HG03432 (cell line): ENCODE data around the gene GPR176.
A peak's percentile ranks its signal among the peaks of the same experiment; 100 is the strongest.

Experiments used
- ATAC-seq: cut with Tn5 transposase; IDR thresholded peaks from one replicate; pipeline ENCODE4 v1.9.1; 2021; ENCODE audit warnings: mild to moderate bottlenecking, moderate library complexity; ENCODE audit not compliant: unreplicated experiment

The GPR176 gene

DNA sequence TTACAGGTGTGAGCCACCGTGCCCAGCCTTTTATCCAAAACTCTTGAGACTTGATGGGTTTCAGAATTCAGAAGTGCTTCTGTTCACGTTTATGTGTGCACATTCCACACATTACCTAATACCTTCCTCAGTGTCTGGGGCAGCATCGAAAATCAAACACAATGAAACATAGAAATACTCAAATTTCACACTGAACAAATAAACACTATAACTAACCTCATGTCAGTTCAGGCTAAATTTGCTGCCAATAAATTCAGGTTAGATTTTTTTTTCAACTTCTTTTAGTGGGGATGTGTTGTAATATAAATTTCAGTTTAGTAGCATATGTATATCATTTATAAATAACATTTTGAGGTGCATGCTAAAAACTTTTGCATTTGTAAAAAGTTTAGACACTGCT is 16.6 kb upstream of the GPR176 start:
- no peak for ATAC-seq

DNA sequence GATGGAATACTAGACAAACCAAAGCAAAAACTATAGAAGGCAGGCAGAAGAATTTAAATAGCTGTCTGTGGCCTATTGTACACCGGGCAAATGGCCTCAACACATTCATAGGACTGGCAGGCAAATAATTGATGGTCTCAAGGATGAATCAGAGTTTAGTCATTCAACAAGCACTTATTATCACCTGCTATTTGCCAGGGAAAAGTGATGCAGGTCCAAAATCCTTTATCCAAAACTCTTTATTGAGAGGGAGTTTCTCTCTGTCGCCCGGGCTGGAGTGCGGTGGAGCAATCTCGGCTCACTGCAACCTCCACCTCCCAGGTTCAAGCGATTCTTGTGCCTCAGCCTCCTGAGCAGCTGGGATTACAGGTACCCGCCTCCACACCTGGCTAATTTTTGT is 16.1 kb upstream of the GPR176 start:
- no peak for ATAC-seq

DNA sequence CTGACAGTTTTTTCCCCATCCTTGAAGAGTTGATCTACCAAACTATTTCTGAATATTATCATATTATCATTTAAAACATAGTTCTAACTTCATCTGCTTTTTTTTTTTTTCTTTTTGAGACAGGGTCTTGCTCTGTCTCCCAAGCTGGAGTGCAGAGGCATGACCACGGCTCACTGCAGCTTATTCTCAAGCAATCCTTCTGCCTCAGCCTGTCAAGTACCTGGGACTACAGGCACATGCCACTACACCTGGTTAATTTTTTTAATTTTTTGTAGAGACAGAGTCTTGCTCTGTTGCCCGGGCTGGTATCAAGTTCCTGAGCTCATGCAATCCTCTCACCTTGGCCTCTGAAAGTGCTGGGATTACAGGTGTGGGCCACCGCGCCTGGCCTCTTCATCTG is 15.2 kb upstream of the GPR176 start:
- no peak for ATAC-seq

DNA sequence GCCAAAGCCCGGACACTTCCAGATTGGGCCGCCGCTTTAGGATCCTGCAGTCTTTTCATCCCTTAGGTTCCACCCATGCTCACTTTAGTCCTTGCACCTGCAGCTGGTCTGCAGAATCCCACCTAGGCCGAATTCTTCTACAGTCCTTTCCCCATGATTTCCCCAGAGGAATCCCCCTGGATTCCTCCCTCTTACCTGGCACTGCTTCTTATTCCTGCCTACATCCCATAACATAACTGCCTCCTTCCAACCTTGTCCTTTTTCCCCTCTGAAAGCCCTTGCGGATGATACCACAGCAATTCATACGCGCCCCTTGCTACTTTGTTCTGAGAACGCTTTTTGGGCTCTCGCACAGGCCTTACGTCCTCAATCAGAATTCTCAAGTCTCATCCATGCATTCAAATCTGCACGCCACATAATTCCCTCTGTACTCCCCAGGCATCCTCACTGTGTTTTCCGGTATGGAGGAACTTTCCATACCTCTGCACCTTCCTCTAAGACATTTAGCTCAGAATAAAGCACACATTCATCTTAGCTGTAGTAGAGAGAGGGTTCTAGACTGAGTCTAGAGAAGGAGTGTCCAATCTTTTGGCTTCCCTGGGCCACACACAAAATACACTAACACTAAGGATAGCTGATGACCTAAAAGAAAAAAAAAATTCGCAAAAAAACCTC is 14.5 kb upstream of the GPR176 start:
- peak; percentile 6 for ATAC-seq

DNA sequence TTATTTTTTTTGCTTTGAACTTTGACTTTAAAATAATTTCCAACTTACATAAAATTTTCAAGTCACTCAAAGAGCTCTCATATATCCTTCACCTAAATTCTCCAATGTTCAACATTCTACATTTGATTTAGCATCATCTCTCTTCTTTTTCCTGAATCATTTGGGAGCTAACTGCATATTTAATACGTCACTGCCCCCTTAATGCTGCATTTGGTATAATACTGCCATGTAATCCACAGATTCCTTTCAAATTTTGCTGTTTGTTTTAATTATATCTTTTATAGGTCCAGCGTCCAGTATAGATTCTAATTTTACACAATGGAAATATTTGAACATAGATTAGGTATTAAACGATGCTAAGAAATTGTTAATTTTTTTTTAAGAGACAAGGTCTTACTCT is 11.5 kb upstream of the GPR176 start:
- no peak for ATAC-seq

DNA sequence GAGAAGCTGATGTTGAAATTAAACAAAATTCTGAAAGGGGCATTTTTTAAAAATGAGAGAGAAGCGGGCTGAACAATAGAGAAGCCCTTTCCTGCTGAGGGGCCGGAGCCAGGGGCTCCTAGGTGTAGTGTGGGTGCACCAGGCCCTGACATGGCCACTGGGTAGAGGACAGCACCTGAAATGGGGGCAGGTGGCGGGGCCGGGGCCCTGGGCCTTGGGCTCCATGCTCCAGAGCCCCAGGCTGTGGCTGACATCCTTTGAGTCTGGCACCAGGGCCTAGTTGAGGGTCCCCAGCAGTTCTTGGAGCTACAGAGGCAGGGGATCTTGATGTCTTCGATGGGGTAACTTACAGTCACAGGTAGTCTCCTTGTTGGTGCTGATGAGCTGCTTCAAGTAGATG is 6.5 kb upstream of the GPR176 start:
- ATAC-seq: no peak

DNA sequence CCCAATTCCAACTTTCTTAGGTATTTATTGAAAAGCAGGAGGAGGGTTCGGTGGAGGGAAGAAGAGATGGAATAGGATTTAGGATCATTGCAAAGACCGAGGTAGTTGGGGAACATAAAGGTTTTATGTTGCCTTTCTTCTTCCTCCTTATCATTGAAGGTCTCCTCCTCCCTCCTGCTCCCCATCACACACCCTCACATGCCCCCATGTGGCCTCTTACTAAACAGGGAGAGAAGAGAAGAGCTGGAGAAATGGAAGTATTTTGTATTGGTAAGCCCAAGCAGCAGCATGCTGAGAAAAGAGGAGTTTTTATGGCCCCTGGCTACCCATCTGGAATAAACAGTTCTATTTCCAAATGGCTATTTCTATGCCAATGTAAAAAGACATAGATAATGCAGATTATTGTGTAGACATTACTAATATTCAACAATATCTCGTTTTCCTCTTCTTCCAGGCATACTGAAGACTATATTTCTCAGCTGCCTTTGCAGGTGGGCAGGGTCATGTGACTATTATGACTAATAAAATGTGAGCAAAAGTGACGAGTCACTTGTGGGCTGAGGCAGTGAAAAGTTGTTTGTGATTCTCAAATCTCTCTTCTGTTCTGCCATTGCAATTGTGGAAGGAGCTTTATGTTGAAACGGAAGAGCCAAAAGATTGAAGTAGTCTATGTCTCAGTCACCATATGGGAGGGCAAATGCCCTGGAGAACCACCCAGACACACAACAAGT is 5.2 kb upstream of the GPR176 start:
- ATAC-seq: no peak

DNA sequence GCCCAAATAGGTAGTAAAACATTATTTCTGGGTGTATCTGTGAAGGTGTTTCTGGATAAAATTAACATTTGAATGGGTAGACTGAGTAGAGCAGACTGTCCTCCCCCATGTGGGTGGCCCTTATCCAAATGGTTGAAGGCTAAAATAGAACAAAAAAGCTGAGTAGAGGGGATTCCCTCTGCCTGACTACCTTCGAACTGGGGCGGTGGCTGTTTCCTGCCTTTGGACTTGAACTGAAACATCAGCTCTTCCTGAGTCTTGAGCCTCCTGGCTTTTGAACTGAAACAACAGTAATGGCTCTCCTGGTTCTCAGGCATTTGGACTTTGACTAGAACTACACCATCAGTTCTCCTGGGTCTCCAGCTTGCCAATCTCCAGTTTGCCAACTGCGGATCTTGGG is 4.4 kb upstream of the GPR176 start:
- no peak for ATAC-seq

DNA sequence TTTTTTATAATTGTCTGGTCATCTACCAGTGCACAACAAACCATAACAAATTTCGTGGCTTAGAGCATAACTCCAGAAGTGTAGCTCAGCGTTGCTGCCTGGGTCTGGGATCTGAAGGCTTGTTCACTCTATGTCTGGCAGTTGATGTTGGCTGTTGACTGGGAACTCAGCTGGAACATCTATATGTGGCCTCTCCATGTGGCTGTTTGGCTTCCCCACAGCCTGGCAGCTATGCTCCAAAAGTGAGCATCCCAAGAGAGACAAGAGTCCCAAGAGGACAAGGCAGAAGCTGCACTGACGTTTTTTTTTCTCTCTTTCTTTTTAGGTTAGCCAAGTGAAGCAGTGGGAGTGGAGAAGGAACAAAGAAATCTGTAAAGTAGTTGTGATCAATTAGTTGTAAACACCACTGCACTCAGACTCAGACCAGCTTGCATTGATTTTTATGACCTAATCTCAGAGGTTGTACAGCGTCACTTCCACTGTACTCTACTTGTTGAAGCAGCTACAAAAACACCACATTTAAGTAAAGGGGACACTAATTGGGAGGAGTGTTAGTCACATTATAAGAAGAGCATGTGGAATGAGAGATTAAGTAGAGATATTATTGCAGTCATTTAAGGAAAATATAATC is 2.5 kb upstream of the GPR176 start:
- ATAC-seq: no peak

DNA sequence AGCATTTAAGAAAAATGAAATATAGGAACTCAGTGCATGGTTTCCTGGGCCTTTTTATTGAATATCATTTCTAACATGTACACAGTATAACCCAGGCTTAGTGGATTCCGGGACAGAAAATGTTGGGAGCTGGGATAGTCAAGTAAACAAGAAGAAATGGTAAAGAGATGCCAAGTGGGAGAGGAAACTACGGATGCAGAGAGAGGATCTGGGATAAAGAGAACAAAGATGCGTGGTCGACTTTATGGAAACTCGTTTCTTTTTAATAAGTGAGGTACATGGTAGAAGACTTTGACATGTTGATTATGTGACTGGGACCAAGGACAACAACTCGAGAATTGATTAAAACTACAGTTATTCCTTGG is 1.2 kb upstream of the GPR176 start:
- no peak for ATAC-seq

DNA sequence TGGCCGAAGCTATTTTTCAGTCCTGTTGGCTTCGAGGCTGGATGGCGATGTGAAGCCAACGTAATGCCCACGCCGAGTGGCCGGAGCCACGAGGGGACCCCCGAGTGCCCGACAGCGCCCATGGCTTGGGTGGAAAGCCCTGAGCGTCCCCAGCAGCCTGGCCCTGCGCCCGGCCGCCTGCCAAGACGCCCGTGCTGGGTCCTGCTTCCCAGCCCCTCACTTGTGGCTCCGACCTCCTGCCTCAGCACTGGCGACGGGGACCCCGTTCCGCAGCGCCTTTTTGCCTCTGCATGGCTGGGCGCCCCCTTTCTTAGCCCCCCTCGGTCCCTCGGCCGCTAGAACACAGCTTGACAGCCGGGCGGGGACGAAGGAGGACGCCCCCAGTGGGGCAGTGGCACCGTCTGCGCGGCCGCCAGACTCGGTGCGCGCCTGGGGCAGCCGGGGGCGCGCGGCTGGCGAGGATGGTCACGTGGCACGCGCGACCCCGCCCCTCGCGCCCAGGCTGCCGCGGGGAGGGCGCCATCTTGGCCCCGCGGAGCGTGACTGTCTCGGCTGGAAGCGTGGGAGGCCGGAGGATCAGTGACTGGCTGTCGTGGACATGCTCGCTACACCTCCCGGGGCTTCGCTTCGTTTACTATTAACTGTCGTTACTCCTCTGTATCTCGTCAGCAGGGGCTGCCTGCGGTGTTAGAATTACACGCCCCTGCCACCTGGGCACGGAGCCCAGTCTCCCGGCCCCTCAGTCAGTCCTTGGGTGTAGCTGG is 626 bp upstream of the GPR176 start:
- ATAC-seq: peak; percentile 90

DNA sequence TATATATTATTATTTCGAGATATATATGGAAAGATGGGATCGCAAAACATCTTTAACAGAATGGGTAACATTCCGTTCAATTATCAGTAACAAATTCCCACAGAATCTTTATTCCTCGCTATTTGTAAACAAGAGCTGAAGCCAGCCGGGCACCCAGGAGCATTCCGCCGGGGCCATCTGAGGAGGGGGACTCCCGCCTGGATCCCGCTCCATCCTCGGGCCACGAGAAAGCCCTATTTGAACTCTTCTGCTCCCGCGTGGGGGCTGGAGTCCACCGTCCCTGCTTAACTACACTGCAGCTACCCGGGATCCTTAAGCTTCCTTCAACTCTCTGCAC is 687 bp downstream of the GPR176 start:
- ATAC-seq: no peak

DNA sequence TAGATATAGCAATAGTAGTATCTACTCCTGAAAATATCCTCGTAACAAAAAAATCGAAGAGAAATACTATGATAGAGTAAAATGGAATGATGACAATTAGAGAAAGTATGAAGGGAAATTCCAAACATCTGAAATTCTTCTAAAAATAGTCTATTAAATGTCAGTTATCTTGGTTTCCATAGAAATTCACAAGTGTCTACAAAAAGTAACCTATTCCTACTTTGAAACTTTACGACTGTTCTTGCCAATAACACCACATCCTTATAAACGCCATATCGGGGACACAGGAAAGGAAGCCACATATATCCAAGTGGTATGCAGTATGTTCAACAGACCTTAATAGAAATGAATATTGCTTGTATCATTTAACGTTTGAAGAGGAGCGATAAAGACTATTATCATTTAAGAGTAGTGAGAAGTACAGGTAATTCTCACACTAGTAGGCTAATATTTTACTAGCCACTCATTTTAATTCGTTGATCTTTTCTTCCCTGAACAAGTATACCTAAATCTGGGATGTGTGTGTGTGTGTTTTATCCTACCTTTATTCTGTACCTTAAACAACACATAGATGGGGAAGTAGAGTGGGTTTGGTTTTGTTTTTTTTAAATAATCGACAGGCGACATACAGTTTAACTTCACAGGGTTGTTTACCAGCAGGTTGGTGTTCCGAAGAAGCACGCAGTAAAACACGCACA is 1.2 kb downstream of the GPR176 start:
- no peak for ATAC-seq

DNA sequence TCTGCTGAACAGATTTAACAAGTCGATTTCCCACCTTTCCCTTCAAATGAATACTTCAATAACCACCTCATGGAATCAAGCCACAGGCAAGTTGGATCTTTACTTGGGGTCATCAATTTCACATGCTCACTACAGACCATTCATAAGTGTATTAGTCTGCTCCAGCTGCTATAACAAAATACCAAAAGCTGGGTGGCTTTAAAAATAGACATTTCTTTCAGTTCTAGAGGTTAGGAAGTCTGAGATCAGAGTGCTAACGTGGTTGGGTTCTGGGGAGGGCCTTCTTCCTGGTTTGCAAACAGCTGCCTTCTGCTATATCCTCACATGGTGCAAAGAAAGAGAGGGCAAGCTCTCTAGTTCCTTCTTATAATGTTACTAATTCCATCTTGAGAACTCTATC is 5.1 kb downstream of the GPR176 start:
- ATAC-seq: no peak

DNA sequence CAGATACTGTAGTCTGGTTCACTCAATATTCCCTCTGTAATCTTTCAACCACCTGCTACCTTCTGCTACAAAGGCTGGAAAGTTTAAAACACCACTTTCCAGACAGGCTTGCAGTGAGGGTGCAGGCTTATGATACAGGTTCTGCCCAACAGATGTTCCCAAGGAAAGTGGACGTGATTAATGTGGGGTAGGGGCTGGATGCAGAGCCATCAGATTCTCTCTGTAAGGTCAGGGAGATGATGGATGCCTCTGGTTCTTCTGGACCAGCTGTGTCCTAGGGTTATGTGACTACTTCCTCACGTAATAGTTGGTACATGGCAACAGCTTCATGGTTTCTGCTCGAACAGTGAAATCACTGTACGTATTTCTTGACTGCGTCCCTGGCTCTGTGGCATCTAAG is 11.1 kb downstream of the GPR176 start:
- ATAC-seq: no peak

DNA sequence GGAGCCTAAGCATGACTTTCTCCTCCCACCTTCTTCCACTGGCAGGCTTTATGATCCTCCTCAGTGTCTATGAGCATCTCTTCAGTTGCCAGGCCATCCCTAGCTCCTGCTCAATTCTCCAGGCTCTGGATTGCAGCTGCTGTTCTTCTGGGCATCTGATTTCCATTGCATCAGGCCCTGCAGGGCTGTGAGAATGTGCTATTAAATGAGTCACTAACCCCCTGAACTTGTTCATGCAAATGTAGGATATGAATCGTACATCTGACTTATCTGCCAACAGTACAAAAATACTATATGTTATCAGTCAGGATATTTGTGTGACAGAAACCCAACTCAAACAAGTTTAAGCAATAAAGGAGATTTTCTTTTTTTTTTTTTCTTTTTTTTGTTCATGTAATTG is 11.9 kb downstream of the GPR176 start:
- no peak for ATAC-seq

DNA sequence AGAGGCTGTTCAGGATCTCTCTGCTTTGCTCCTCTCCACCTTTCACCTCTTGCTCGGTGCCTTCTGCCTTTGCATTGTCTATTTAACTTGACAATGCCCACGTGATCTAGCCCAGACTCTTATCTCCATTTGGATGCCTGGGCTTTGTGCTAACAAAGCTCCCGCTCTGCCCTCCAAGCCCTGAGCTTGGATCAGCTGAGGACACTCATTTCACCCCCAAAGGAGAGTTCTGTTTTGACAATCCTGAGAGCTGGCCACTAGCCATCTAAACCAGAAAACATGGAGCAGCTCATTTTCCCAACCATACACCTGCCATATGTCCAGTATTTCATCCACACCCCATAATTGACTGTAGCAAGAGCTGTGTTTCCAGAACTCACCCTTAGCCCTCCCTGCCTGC is 12.8 kb downstream of the GPR176 start:
- no peak for ATAC-seq

DNA sequence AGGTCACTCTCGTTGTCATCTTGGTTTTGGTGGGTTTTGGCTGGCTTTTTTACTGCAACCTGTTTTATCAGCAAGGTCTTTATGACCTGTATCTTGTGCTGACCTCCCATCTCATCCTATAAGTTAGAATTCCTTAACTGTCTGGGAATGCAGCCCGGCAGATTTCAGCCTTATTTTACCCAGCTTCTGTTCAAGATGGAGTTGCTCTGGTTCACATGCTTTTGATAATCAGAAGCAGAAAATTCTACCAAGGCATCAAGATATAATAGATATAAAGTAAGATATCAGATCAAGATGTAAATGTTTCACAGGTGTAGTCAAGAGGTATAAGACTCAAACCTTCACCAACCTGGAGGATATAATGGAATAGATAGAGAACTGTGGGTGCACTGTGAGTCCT is 16.0 kb downstream of the GPR176 start:
- ATAC-seq: no peak

DNA sequence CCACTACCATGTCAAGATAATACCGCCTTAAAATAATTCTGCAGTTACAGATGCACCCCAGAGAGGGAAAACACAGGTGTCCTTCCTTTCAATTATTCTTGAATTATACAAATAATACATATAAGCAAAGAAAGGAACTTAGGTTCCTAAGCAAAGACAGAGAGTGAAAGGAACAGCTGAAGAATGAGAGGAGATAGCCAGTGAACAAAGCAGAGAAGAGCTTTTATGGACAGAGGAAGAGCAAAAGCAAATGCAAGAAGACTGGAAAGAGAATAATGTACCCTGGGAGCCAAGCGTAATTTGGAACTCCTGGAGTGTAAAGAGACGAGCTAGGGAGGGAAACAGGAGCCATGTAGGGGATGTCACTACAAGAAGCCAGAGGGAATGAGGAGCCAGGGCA is 21.7 kb downstream of the GPR176 start:
- ATAC-seq: no peak

DNA sequence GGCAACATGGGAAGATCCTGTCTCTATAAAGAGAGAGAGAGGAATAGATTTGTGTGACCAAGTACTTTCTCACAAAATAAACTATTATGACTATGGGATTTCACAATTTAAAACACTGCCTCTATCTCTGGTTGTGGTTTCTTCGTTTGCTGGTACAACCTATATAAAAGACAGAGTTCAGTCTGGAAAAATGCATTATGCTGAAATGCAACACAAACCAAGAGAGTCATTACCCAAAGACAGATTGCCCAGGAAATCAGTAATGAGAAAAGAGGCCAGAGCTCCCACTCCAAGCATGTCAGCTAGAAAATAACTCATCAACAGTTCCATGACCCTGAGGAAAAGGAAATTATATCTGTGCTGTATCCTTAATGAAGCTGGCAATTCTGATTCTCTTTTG is 23.2 kb downstream of the GPR176 start:
- no peak for ATAC-seq

DNA sequence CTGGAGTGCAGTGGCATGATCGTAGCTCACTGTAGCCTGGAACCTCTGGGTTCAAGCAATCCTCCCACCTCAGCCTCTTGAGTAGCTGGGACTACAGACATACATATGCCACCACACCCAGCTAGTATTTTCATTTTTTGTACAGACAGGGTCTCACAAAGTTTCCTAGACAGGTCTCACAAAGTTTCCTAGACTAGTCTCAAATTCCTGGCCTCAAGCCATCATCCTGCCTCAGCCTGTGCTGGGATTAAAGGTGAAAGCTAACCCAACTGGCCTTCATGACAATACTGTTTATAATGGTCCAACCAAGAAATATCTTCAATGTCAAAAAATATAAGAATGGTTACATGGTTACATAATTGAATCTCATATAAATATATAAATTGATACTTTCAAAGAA is 24.0 kb downstream of the GPR176 start:
- no peak for ATAC-seq
